Glomerular visceral epithelial cell (primary cell): ENCODE measurements around the gene NKX1-2.

ENCODE experiments used
- DNase-seq: peaks from one replicate; pipeline ENCODE4 v3.0.0-alpha.2; 2016; ENCODE audit errors: extremely low spot score

Gene NKX1-2

DNA sequence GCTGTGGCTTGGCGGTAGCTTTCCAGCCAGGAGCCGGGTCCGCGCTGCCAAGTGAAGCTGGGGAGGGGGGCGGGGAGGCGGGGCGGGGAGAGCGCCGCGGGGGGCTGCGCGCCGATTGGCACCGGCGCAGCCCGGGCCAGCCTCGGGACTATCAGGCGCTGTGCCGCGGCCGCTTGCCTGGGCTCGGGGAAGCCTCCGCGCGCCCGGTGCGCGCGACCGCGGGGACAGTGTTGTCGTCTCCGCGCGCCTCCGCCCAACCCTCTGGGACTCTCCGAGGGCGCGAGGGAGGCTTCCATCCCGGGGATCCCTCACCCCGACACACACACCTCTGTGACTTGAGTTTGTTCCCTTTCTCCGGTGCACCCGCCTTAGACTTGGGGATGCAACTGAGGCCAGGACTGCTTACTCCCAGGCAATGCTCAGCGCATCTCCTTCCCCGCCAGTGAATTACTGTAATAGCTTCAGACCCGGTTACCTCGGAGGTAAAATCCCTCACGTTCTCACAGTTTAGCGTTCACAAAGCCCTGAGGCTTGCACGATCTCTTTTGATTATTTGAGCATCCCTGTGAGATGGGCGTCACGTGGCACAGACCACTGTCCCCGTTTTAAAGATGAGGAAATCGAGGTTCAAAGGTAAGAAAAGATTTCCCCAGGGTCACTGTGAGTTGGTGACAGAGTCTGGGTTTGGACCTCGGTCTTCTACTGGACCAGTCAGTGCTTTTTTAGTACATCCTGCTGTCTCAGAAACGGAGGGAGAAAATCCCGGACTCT, at the start of gene NKX1-2:
NKX1-2 (minus strand) TSS at position 24 of the 771 bp plus-strand sequence. CDS start 92 bp downstream, outside the sequence.
- DNase-seq: no peak

DNA sequence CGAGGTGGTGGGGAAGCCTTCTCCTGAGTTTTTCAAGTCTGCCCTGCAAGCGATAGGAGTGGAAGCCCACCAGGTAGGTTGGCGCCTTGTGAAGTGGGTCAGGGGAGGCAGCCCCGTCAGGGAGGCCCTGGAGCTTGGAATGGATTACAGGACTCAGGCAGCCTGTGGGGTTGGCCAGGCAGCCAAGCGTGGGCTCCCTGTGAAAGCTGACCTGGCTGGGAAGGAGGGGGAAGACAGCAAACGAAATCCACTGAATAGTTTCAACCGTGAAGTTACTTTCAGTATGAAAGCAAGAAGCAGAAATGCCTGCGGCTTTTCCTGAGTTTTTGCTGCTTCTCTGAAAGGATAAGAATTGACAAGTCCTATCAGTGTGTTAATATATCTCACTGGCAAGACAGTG, 48.2 kb upstream of the NKX1-2 start:
- DNase-seq: peak; percentile 23

DNA sequence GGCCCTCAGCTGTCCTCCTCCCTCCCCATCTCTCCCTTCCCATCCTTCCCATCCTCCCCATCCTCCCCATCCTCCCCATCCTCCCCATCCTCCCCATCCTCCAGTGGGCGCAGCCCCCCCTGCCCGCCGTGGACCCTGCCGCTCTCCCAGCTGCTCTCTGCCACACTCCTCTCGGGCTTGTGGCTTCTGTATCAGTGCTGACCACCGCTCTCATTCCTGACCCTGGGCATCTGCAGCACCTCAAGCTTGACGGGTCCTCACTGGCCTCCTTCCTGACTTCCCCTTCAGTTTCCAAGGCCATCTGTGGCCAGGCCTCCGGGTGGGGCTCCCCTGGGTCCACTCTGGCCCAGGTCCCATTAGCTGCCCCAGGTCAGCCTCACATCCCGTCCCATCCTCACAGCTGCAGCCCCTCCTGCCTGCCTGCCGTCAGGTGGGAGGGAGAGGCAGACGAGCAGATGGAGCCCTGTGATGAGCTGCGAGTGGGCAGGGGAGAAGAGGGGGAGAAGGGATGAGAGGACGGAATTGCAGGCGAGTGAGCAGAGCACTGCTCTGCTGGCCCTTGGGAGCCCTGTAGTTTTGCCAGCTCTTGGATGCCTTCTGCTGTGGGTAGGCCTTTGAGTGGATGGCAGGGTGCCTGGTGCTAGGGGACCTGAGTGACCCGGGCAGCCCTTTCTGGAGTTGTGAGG, 47.5 kb upstream of the NKX1-2 start:
- no peak for DNase-seq

DNA sequence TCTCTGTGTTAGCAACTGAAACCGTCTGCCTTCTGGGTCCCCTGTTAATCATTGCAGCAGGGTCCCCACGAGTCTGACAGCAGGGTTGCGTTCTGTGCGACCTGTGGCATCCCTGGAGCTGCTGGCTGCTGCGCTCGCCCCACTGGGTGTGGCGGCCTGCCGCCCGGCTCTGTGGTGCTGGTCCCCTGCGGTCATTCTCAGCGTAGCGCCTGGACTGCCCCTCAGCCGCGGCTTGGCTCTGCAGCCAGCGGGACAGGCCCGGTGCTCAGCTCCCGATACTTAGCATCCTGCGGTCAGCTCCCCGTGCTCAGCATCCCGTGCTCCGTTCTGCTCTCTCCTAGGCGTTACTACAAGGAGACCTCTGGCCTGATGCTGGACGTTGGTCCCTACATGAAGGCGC, 46.8 kb upstream of the NKX1-2 start:
- DNase-seq: no peak

DNA sequence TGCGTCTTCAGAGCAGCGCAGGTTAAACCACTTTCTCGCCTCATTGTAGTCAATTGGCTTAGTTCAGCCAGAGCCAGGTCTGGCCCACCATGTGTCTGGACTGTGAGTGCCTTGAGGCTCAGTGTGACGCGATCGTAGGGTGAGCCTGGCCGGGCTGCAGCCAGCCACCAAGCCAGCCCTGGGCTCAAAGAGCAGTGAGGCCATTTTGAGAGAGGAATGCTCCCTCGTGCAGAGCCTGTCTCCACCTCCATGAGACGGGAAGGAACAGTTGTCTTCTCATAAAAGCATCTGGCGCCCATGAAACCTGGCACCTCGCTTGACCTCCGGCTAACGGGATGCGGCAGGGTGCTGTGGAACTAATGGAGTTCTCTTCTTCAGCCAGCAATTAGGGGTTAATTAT, 46.3 kb upstream of the NKX1-2 start:
- DNase-seq: no peak

DNA sequence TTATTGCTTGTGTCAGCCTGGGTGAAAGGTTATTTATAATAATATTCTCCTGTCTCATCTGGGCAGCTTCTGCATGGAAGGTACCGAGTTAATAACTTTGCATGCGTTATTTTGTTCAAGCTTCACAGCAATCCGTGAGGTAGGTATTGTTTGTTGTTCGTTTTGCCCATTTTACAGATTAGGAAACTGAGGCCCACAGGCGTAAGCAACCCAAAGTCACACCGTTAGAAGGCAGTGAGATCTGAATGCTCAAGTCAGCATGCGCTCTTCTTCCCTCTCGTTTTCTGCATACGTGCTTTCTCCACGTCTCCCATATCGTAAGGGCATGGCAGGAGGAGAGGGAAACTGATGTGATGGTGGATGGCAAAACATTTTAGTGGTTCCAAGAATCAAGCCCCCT, 45.9 kb upstream of the NKX1-2 start:
- no peak for DNase-seq

DNA sequence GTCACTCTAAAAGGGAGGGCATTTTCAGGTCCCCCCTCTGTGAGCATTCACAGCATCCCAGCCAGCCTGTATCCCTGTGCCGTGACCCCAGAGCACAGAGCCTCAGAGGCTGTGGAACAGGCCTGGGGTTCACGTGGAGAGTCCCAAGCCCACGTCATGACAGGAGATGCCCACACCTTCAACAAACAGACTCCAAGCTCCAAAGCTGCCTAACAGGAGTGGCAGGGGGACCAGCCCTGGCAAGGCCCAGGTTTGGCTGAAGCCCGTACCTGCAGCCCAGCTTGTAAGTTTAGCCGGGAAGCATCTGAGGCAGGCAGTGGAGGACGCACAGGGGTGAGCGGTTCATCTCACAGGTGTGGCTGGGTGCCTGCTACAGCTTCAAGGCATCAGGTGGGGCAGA, 45.3 kb upstream of the NKX1-2 start:
- DNase-seq: no peak

DNA sequence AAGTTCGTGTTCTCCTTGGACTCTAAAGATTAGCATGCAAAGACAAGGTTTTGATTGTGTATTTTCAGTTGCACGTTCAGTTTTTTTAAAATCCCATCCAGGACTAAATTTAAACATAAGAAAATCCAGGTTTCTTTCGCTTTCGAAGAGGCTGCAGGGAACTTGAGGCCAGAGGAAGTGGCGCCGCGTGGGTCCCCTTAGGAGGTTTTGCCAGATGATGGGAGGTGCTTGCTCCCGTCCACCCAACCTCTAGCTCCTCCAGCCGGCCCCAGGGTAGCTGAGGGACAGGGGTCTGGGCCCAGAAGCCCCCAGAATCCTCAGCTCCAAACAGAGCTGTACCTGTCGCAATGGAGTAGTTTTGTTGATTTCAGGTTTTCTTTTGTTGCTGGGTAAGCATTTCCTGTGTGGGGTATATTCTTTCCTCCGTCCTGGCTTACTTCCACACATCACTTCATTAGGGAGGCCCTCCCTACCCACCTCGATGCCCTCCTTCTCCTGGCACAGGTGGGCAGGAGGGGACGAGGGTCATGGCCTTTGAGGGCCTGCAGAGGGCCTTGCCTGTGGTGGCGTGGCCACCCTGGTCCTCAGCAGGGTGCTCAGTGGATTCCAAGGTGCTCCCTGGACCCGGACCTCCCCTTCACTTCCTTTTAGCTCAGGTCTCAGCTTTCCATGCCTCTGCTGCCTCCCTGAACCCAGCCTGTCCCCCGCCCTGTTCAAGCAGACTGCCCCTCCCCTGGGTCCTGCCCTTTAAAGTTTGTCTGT, 44.4 kb upstream of the NKX1-2 start:
- no peak for DNase-seq

DNA sequence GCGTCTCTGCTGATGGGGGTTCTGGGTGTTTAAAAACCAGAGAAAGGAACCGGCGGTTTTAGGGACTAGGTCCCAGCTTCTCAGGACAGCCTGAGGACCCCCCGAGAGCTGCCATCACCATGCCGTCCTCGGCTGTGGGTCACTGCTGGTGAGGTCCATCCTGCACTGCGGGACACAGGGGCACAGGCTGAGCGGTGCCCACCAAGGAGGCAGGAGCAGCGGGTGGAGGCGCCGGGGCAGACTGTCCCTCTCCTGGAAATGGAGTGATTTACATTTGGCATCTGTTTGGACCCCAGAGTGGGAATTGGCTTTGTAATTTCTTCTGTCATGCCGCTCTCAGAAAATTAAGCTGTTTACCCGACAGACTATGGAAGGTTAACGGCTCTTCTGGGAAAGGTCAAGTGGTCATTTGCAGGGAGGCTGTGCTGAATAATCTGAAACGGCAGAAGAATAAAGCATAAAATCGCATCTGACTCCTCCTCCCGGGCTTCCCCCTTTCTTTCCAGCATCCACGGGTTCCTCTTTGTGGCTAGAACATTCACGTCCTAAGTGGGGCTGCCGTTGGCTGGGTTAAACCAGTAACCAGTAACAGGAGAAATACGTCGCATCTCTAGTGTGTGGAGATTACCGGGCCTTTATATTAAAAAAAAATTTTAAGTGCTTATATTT, 43.5 kb upstream of the NKX1-2 start:
- DNase-seq: no peak

DNA sequence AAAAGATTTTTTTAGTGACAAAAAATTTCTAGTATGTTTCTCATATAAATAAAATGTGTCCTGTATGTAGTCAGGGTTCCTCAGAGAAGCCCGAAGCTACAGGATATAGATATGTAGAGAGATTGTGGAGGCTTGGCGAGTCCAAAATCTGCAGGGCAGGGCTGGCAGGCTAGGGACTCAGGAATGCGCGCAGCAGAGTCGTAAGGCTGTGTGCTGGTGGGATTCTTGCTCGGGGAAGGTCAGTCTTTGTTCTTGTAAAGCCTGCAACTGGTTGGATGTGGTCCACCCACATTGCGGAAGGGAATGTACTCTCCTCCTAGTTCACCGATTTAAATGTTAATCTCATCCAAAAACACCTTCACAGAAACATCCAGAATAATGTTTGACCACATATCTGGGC, 42.4 kb upstream of the NKX1-2 start:
- DNase-seq: no peak

DNA sequence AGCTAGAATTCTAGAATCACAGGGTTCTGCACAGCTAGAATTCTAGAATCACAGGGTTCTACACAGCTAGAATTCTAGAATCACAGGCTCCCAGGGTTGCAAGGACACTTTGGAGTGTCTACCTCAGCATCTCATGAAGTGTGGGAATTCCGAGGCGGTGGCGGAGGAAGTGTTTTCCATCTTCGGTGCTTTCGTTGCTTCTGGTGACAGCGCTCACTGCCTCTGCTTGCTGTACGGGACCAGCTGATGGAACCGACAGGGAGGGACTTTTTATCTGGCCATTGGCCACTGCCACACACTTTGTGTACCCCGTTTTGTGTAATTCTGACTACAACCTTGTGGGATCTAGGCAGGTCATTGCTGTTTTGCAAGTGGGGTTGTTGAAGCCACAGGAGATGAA, 41.3 kb upstream of the NKX1-2 start:
- no peak for DNase-seq

DNA sequence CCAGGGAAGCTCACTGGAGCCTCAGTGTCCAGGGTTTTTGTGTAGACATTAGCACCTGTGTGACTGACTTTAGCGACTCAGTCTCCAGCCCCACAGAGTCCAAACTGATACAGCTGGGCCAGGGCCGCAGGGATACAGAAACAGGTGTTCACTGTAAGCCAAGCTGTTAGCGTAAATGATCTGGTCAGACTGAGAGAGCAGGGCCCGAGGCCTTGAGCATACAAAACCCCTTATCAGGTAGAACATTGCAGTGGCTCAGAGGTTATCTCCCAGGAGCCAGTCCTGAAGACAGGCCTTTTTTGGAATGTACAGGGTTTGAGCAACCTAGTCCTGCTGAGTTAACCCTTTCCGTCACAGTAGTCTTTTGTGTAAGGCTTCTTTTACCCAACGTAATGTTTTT, 36.8 kb upstream of the NKX1-2 start:
- DNase-seq: no peak

DNA sequence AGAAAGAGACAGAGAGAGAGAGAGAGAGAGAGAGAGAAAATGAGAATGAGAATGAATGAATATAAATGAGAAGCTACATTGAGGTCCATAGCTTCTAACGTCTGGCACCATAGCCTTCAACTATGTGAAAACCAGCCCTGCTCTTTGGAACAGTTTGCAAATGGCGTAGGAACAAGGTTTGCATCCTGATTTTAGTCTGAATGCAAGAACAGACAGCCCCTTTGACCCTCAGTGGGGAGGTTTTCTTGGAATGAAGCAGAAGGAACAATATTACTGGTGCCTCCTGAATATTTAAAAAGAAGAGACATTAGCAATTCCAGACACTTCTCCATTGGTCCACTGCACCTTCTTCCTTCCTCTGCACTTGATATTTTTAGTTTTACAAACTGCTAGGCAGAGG, 34.8 kb upstream of the NKX1-2 start:
- DNase-seq: no peak

DNA sequence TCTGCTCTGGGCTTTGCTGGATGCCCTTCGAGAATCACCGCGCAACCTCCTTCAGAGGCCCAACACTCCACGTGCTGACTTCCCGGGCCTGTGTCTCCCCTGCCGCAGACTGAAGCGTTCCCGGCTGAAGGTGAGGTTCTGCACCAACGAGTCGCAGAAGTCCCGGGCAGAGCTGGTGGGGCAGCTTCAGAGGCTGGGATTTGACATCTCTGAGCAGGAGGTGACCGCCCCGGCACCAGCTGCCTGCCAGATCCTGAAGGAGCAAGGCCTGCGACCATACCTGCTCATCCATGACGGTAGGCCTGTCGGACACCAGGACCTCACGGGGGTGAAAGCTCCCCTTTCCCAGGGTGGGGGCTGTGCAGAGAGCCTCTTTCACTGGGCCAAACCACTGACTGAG, 34.2 kb upstream of the NKX1-2 start:
- DNase-seq: no peak

DNA sequence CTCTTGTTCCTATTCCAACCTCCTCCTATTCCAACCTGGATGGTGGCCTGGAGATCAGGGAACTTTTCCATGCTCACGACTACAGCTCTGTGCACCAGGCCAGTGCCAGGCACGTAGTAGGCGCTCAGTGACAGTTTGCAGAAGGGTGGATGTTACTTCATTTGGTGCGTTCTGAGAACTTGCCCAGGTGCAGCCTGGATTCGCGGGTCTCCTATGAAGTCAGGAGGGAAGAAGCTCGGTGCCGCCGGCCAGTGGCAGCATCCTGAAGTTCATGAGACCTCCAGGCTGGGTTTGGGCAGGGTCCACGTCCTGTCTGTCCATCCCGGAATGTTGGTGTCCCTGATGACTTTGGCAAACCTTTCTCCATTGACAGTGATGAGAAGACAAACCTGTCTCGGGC, 33.0 kb upstream of the NKX1-2 start:
- no peak for DNase-seq

DNA sequence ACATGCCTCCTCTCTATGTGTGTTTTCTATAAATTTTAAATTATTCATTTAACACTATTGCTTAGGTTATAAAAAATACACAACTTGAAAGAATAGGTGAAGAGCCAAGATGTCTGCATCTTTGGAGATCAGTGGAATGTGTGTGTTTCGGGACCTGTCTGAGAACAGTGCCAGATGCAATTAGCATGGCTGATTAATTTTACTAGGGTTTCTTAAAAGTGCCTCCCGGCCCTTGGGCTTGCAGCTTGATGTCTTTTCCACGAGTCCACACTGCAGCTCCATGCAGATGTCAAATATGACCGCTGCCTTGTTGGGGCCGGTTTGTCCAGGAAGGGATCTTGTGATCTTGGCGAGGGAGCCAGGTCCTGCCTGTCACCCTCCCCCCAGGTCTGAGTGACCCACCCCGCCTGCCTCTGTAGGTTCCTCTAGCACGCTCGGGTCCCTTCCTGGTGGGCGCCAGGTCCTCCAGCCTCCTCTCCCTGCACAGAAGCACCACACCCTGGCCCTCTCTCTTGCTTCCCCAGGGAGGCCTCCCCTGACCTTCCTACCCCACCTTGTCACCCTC, 32.5 kb upstream of the NKX1-2 start:
- no peak for DNase-seq

DNA sequence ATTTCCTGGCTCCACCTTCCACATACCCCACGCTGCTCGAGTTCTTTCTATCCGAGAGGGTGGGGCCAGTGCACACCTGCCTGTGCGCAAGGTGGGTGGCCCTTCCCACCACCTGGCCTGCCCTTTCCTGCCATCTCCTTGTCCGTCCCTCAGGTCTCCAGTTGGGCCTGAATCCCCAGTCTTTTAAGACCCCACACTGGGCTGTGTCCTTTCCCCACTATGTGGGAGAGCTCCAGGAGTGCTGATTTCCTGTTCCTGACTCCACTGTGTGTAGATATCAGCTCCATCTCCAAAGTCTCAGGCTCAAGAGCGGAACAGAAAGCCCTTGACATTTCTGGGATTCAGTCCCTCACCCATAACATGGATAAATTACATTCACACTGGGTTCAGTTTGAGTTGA, 31.9 kb upstream of the NKX1-2 start:
- no peak for DNase-seq

DNA sequence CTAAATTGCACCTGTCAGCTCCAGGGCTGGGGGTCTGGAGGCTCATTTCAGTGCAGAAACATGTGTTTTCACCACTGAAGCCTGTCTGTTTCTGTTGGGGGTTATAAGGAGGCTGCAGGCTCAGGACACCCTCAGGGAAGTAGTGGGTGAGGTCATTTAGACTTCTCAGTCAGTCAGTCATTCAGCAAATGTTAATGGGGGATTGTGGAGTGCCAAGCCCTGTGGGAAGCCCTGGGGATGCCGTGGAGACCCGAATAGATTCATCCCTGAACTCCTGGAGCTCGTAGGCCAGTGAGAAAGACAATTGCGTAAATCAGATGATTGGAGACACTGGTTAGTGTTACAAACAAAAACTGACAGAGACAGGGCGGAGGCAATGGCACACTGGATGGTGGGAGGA, 31.0 kb upstream of the NKX1-2 start:
- DNase-seq: no peak

DNA sequence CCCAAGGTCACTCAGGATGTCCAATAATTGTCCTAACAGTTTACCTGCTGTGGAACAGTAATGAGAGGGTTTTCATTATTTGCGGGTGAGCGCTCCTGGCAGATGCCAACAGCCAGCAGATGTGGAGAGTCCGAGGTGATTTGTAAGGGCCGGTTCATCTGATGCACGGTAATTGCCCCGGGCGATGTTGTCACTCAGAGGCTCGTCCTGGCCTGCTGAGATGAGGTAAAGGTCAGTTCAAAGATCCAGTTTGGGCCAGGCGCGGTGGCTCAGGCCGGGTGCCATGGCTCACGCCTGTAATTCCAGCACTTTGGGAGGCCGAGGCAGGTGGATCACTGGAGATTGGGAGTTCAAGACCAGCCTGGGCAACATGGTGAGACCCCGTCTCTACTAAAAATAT, 28.7 kb upstream of the NKX1-2 start:
- no peak for DNase-seq

DNA sequence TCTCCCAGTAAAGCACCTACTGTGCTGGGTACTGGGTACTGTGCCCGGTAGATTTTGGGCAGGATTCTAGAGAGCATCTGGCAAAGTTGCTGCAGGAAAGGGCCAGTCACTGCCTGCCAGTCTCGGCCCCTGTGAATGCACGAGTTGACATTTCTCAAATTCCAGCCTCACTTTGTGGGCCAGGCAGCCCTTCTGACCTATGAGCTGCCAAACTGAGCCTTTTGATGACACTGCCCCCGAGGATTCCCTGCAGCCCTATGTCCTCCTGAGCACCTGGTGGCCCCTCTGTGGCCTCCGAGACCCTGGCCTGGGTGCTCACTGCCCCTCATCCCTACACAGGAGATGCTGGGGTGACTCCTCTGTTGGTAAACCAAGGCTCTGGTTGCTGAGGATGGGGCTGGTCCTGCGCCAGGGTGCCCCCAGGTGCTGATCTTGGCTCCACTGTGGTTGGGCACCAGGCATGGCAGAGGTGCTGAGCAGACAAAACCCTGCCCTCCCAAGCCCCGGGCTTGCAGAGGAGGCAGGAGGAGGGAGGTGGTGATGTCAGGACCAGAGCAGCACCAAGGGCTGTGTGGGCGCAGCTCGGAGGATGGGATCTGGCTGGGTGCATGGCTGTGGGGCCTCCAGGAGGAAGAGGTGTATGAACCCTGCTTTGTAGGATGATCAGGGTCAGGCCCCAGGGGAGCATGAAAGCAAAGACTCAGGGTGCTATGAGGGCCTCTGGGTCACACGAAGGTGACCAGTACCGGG, 28.0 kb upstream of the NKX1-2 start:
- no peak for DNase-seq

DNA sequence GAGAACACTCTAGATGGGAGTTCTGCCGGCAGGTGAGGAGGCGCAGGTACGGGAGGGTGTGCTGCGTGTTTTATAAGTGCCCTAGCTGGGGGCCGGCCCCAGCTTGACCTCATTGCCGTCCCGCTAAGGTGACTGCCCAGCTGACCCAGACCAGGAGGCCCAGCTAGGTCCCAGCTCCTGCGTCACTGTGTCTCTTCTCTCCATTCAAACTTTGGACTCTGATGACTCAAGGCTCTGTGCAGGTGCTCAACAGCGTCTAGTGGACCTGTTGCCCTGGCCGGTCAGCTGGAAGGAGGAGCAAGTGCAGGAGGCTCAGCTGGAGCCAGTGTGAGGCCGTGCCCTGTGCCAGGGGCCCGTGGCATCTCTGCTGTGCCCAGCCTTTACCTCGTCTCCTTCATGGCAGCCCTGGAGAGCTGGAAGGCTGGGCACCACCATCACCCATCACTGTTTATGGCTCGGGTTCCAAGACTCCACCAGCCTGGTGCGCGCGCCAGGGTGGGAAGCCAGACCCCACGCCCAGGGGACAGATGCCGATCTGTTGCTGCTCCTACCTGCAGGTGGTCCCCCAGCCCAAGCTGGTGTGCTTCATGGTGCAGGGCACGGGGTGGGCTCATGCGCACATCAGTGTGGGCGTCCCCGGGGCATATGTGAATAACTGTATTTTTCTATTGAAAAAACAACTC, 26.3 kb upstream of the NKX1-2 start:
- no peak for DNase-seq
